ENCODE results near the gene NLRP11.

GRCh38 chr19:55838251-55838650 is 6.5 kb upstream of the NLRP11 start:
- TF ChIP-seq CTCF (IDR thresholded peaks at IDR 0.05) (no peak), POLR2AphosphoS5 (IDR thresholded peaks at IDR 0.05; ENCODE audit: insufficient read depth in 1 of 2, low read depth in 1 of 2) (no peak), POLR2A (IDR thresholded peaks at IDR 0.05) (no peak)
